Measurements from ENCODE around the gene PDAP1. TPM values are rescaled to one million over a fixed set of nuclear protein-coding genes. Genes with fewer than 3 reads are reported as not detected.
A peak's percentile ranks its signal among the peaks of the same experiment; 100 is the strongest.
"Not testable (repeated sequence)": the region's sequence is repeated elsewhere in the genome, so short reads cannot be mapped to it uniquely, and the experiment has no call there.

PDAP1 gene
- polyA plus RNA-seq, 1 experiment: 62.0 TPM

- no peak for DNase-seq (ENCODE audit: low read depth)
- H3K36me3 ChIP-seq (ENCODE audit: control insufficient read depth, insufficient read depth, low read length): peaks cover 9% of the 10 kb centered on the region
- TF ChIP-seq CTCF (IDR thresholded peaks at IDR 0.05; ENCODE audit: insufficient read depth, low read depth, low read length): no peak
- H3K4me3 ChIP-seq (ENCODE audit: low read depth, low read length): peak overlapping the region; percentile 88
- ChIA-PET CTCF (interaction anchor here (0.6 to 2.2 kb wide), 2 partner anchors 17 to 22 kb away, joined by 3 to 7 read pairs; no protein-coding TSS in a partner anchor), POLR2A (interaction anchor here (1.0 kb wide), 1 partner anchor 29 kb away, joined by 3 read pairs; the partner anchor contains the start of genes BUD31 and PDAP1)
- H3K27me3 ChIP-seq (ENCODE audit: control insufficient read depth, insufficient read depth, low read length): no peaks in the 10 kb centered on the region
Observed at GRCh38 chr7:99437946-99438572, 29.7 kb upstream of the PDAP1 start.

- POLR2A ChIA-PET: no interaction called here
- Histone ChIP-seq H3K36me3 (ENCODE audit: control insufficient read depth, insufficient read depth, low read length) (peaks cover 18% of the 10 kb centered on the region), H3K4me3 (ENCODE audit: low read depth, low read length) (no peak overlapping the region), H3K27me3 (ENCODE audit: control insufficient read depth, insufficient read depth, low read length) (no peaks in the 10 kb centered on the region)
- no peak for TF ChIP-seq CTCF (IDR thresholded peaks at IDR 0.05; ENCODE audit: insufficient read depth, low read depth, low read length)
- CTCF ChIA-PET: interaction anchor here (0.8 kb wide), 1 partner anchor 17 kb away, joined by 3 read pairs; no protein-coding TSS in a partner anchor
- no peak for DNase-seq (ENCODE audit: low read depth)
Observed at GRCh38 chr7:99433158-99433557, 24.8 kb upstream of the PDAP1 start.

- CTCF ChIA-PET; H3K4me3 ChIP-seq (ENCODE audit: low read depth, low read length); DNase-seq (ENCODE audit: low read depth); POLR2A ChIA-PET; H3K27me3 ChIP-seq (ENCODE audit: control insufficient read depth, insufficient read depth, low read length): not testable (repeated sequence)
- peaks cover 18% of the 10 kb centered on the region for H3K36me3 ChIP-seq (ENCODE audit: control insufficient read depth, insufficient read depth, low read length)
Observed at GRCh38 chr7:99431756-99432540, 23.6 kb upstream of the PDAP1 start.

GRCh38 chr7:99429756-99430155 is 21.4 kb upstream of the PDAP1 start:
- CTCF ChIA-PET: no interaction called here
- Histone ChIP-seq H3K27me3 (ENCODE audit: control insufficient read depth, insufficient read depth, low read length) (no peaks in the 10 kb centered on the region), H3K4me3 (ENCODE audit: low read depth, low read length) (no peak overlapping the region), H3K36me3 (ENCODE audit: control insufficient read depth, insufficient read depth, low read length) (peaks cover 20% of the 10 kb centered on the region)
- DNase-seq (ENCODE audit: low read depth): no peak
- TF ChIP-seq CTCF (IDR thresholded peaks at IDR 0.05; ENCODE audit: insufficient read depth, low read depth, low read length): no peak
- POLR2A ChIA-PET: no interaction called here

- Histone ChIP-seq H3K27me3 (ENCODE audit: control insufficient read depth, insufficient read depth, low read length) (no peaks in the 10 kb centered on the region), H3K36me3 (ENCODE audit: control insufficient read depth, insufficient read depth, low read length) (peaks cover 23% of the 10 kb centered on the region), H3K4me3 (ENCODE audit: low read depth, low read length) (no peak overlapping the region)
- no peak for TF ChIP-seq CTCF (IDR thresholded peaks at IDR 0.05; ENCODE audit: insufficient read depth, low read depth, low read length)
- no peak for DNase-seq (ENCODE audit: low read depth)
- ChIA-PET CTCF (no interaction called here), POLR2A (no interaction called here)
Observed at GRCh38 chr7:99428972-99429566, 20.7 kb upstream of the PDAP1 start.
